ENCODE measurements around the gene SEC11C.

SEC11C gene

DNA sequence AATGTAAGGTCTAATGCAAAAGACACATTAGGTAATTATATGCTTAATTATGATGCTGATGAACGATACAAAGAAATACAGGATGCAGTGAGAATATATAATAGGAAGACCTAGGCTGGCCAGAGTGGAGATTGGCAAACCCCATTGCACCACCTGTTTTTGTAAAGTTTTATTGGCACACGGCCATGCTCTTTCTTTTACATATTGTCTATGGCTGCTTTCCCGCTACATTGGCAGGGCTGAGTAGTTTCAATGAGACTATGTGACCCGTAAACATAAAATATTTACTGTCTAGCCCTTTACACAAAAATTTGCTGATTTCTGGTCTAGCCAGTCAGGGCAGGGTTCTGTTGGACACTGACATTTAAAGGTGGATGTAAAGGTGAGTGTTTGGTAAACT, 5.4 kb downstream of the SEC11C start:
- DNase-seq = peak; percentile 49

DNA sequence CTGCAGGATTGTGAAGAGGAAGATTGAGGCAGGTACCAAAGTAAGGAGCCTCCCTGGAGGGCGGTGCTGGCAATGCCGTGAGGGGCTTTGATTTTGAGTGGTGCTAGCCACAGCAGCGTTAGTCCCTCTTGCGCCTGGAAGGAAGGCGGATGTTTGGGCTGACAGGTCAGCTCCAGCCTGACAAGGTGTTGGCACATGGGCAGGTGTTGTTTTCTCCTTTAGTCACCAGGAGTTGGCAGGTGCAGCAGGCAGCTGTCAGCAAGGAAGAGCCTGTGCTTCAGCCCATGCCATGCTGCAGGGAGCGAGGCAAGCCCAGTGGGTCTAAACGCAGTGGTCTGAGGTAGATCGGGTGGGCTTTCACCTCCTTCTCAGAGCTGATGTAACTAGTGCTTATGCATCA, 8.5 kb downstream of the SEC11C start:
- peak; percentile 82 for DNase-seq

DNA sequence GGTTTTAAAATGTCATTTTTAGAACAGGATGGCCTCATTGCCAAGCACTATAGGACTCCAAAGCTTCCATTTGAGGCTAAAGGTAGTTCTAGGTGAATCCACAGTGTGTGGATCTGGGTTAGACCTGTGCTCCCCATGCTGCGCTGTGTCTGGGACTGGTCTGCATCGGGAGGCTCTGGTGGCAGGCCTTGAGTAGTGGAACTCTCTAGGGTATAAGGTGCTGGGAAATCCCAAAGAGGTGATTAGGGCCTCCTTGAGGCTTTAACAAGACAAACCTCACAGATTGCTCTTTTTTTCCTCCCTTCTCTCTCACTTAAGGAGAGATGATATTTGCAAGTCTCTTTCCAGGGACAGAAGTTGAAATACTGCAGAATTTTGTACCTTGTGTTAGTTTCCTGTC, 9.3 kb downstream of the SEC11C start:
- DNase-seq = no peak

DNA sequence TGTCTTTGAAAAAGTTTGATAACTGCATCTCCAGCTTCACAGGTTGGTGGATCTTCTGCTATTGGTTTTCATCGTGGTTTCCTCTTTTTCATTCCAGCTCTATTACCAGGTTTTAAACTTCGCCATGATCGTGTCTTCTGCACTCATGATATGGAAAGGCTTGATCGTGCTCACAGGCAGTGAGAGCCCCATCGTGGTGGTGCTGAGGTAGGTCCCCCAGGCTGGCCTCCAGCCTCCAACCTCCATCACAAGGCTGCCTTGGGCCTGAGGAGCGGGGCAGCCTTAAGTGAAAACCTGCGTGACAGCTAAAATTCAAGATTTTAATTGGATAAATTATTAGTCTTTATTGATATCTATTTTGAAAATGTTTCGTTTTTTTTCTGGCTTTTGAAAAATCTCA, 9.7 kb downstream of the SEC11C start:
- DNase-seq = no peak

DNA sequence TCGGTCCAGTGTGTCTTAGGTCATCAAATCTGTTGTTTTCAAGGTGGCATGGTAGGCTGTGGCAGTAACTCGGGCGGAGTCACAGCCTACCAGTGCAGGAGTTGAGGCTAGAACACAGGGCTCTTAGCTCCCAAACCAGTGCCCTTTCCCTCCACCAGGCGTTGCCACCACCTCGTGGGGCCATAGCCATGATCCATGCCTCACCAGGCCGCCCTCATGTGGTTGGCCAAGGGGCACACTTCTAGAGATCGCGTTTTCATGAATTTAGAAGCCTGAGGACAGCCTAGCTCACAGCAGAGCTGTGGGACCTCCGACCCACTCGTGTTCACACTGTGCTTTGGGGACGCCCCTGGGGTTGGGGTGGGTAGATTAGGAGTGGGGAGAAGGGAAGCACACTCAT, 10.6 kb downstream of the SEC11C start:
- DNase-seq = no peak

DNA sequence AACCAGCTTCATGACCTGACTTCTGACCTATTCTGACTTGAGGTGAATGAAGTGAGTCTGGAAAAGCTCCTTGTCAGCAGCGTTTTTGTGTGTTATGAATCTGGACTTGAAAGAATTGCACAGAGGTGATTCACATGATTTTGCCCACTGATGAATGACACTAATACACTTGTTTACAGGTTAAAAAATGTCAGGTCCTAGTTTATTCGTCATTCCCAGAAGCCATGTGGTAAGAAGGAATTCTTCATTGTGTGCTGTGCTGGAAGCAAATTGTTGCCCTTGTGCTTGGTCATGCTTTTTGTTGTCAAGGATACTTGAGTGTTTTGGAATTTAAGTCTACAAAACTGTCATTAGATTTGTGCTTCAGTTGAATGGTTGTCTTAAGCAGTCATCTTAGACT, 15.5 kb downstream of the SEC11C start:
- no peak for DNase-seq

DNA sequence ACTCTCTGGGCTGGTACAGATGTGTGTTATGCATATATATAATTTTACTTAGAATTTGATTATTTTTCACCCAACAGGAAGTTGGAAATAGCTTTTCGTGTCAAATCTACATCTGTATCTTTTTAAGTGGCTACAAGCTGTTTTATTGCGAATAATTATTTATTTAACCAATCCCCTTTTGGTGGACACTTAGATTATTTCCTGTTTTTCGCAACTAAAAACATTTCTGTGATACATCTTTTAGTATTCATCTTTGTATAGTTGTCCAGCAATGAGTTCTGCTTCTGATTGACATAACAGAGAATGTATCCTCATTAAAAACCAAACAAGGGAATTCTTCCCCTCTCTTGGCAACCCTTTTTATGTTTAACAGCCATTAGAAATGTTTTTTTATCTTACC, 16.6 kb downstream of the SEC11C start:
- no peak for DNase-seq

DNA sequence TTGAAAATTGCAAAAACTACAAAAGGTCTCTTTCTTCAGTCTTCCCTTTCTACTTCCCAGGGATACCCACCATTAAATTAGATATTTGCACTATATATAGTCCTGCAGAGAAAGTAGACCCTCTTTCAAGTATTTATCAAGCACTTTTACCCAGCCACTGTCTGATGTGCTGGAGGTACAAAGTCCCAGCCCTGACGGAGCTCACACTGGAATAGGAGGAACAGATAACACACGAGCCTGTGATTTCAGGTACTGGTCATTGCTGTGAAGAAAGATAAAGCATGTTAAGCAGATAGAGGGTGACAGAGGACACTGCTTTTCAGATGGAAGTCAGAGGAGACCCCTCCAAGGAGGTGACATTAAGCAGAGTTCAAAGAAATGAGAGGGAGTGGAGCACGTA, 19.6 kb downstream of the SEC11C start:
- no peak for DNase-seq

DNA sequence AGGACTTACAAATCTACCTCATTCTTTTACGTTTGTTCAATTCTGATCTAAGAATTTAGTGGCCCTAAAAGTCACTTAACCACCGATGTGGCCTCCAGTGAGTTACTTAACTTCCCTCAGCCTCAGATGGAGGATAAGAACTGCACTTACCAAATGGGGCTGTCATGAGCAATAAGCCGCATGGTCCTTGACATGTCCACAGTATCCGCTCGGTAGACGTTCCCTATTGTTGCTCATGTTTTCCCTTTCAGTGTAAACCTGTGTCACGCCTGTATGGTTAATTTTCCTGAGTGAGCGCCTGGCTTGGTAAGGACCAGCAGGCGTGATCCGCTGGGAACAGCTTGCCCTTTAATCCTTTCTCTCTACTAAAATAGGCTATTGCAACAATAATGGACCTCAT, 20.3 kb downstream of the SEC11C start:
- peak; percentile 75 for DNase-seq

DNA sequence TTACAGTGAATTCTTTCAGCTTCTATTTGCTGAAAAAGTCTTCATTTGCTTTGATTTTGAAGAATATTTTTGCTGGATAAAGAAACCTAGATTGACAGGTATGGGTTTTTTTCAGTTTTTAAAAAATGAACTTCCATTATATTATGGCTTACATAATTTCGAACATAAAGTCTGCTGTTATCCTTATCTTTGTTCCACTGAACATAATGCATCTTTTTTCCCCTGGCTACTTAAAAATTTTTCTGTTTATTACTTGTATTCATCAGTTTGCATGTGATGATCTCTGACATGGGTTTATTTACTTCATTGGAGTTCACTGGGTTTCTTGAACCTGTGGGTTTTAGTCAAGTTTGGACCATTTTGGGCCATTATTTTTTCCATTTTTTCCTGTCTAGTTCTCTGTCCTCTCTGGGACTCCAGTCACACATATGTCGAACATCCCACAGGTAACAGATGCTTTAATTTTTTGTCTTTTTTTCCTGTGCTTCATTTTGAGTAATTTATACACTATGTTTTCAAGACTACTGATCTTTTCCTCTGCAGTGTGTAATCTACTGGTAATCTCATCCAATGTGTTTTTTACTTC, 33.1 kb downstream of the SEC11C start:
- DNase-seq = no peak

DNA sequence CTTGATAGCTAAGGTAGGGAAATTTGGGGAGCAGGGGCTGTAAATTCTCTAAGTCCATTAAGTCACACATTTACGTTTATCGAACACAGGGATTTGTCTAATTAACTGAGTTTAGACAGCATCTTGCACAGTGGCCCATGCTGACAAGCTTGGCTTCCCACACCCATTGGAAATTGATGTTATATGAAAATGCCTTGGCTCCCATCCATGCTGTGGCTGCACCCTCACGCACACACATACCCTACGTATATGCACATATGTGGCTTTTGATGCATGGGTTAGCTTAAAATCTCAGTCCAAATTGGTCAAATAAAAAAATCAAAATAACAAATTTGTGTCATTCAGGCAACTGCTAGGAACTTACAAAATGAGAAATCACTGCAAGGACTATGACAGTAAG, 37.8 kb downstream of the SEC11C start:
- DNase-seq = no peak

DNA sequence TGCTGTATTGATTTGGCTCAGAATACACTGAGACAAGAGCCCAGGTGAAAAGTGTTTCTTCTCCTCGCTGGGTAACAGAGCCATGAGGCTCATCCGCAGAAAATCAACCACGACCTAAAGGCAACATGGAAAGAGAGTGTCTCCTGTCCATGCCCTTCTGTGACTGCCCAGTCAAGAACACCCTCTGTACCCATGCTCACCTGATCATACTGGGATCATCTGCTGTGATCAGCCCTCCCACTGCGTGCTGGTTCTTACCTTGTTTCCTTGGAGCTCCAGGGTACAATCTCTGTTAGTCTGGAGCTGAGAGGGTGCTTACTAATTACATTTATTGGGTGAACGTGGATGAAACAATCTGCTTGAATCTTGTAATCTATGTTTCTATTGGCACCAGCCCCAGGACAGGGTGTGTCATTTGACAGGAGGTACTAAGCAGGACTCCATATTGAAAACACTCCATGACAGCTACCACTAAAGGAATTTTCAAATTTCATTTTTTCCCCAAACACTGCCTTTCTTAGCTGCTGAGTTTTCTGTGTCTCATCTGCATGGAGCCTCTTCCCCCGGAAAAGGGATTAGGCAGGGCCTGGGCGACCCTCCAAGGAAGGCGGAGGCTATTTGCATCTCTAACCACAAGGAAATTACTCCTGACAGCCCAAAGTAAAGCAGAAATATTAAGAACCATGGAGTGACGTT, 40.6 kb downstream of the SEC11C start:
- DNase-seq = no peak

DNA sequence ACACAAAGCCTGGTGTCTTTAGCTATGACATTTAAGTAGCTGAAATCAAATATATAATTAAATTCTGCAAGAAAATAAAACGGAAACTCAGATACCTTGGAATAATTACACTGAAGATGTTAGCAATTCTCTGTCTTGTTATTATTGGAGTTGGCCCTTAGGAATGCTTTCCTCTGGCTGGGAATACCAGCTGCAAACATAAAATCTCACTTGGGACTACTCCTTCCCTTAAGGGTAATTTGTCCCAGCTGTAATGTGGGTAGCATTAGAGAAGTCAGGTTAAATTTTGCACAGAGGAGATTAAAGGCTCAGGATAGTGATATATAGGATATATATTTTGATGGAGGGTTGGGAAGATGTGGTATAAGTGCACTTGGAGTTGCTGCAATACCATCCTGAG, 43.0 kb downstream of the SEC11C start:
- no peak for DNase-seq

DNA sequence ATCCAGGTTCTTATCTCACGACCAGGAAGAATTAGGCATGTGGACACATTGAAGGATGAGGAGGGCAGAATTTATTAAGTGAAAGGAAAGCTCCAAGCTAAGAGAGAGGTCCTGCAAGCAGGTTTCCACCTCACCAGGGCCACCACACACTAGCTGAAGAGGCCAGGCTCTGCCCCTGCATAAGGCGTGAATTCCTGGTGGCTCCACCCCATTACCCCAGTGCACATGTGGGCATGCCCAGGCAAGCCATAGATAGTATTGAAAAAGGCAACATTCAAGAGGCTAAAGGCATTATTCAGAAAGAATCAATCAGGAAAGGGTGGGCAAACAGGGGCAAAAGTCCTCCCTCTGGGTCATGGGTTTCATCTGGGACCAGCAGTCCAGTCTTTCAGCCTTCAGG, 49.3 kb downstream of the SEC11C start:
- DNase-seq = no peak

DNA sequence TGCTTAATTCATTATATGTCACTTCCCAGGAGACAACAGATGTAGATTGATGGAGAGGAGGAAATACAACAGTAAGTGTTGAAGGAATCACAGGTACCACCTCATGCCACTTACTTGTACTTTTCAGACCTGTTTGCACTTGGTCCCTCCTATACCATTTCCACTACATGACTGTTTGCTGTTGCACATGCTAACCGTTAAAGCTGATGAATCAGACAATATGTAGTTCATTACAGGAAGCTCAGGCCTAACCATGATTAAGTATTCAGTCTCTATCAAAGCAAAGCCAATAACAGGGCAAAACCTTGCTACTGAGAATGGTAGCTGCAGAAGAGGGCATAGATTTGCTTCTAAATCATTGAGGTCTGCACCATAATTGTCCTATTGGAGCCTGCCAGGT, 50.1 kb downstream of the SEC11C start:
- DNase-seq = no peak

DNA sequence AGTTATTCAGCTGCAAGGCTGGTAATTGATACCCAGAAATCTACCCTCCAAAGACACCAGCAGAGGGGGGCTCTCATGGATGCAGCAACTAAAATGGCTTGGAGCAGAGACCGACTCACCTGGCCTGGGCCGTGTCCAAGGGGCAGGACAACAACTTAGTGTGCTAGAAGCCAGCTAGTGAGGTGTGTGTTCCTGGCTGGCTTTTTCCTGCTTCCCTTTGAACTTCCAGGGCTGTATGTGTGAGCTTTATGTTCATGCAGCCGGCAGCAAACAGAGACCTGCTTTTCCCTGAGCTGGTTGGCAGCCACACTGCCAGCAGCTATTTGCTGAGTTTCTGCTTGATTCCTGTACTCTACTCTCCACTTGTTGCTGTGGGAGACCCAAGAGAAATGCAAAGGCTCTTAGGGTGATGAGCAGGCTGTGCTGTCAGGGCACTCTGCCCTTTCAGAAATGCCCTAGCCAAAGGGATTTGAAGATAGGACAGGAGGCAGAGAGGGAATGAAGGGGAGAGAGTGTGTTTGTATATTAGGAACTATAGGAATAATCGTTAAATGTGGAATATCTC, 56.6 kb downstream of the SEC11C start:
- peak; percentile 8 for DNase-seq

DNA sequence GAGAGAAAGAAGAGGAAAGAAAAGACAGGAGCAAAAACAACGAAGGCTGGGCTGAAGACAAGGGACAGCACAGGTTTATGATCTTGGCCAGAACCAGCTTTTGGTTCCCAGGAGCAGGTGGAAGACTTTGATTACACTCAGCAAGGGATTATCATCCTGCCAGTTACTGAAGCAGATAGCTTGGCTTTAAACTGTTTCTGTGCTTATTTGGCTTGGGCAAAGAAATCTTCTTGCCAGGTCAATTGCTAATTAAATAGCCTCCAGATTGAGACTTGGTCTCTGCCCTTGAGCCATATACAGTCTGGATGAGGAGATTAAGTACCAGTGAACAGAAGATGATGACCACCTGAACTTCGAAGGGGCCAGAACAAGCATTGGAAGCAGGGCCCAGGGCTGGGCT, 58.0 kb downstream of the SEC11C start:
- DNase-seq = no peak

DNA sequence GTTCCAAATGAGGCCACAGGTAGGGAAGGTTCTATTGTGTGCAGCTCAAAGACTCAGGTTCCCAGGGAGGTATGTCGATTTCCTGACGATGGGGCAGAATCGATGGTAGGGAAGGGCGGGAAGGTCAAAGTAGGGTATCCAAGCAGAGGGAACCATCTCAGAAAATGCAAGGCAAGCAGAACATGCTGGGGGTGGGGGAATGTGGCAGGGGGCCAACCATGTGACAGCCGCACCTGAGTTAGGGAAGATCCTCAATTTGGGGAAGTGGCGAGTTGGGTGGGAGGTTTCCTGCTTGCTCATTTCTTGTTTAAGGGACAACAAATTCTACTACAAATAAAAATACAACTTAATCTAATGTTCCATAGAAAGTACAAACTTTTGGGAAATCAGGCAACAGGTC, 58.5 kb downstream of the SEC11C start:
- no peak for DNase-seq

DNA sequence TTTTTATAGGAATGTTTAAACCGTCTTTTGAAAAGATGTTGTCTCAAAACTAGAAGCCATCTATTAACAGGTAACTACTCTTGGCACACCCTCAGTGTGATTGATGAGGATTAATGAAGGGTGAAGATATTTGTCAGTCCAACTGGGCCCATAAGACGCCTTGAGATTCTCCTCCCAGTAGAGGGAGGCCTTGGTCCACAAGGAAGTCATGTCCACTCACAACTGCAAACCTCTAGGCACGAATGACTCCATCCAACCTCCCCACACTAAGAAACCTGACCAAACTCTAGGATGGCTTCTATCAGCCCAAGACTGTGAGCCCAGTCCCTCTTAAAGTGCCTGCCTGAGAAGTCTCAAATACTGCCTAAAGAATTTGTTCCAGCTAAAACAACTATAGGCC, 61.1 kb downstream of the SEC11C start:
- no peak for DNase-seq

DNA sequence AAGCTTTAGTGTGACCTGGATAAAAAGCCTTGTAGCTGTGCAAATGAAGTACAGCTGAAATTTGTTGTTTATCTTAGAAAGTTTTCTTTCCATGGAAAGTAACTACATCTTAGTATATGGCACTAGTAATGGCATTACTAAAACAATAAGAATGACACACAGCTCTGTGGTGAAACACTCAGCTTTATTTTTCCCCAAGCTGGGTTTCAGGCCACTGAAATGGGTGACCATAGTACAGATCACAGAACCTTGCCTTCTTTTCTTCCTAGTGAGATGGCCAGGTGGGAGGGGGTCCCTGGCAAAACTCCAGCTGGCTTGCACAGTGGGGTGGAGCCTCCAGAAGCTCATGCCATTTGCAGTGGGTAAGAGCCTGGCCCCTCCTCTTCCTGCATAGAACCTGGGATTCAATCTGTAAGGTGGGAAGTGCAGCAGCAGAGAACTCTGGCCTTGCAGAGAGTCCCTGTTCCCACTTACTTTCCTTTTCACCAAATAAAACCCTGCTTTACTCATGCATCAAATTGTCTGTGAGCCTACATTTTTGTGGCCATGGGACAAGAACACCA, 62.7 kb downstream of the SEC11C start:
- peak; percentile 8 for DNase-seq

DNA sequence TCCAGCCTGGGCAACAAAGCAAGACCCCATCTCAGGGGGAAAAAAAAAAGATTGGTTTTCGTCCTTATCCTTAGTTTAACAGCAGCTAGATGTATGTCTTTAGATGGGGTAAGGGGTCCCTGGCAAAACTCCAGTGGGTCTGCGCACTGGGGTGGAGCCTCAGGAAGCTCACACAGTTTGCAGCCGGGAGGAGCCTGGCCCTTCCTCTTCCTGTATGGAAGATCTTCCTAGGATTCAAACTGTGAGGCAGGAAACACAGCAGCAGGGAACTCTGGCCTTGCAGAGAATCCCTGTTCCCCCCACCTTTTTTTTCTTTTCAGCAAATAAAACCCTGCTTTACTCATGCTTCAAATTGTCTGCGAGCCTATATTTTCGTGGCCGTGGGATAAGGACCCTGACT, 67.8 kb downstream of the SEC11C start:
- DNase-seq = no peak
